Lower leg skin (tissue), 3 donors: ENCODE data around the gene IFI6.

Experiments
- POLR2A ChIP-seq, 2 donors: fragments of 450-650 bp; IDR thresholded peaks; one replicate each; pipeline ENCODE4 v1.6.1; 2016 to 2017; ENCODE audit warnings: antibody characterized with exemption in 2 of 2, mild to moderate bottlenecking in 1 of 2, moderate library complexity in 1 of 2
- TF ChIP-seq, protein P1 (sequence below), 3 donors: fragments of 450-650 bp; IDR thresholded peaks; one replicate each; pipeline ENCODE4 v1.5.1; 2016; ENCODE audit warnings: antibody characterized with exemption in 3 of 3, mild to moderate bottlenecking in 3 of 3, moderate library complexity in 2 of 3

DNA sequence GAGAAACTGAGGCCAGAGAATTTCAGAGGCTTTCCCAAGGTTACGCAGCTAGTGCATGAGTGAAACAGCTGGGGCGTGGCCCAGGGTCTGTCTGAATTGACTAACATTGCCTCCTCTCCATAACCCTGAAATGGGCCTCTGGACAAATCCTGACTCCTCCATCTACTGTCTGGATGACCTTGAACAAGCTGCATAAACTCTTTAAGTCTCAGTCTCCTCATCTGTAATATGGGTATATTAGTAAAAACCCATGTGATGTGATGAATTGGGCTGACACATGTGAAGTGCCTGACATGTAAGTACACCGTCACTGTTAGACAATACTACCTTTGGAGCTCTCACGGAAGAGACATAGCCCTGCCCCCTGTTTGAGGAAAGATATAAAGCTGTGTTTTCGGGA, 24.7 kb downstream of the IFI6 start:
- TF ChIP-seq, protein P1, sequence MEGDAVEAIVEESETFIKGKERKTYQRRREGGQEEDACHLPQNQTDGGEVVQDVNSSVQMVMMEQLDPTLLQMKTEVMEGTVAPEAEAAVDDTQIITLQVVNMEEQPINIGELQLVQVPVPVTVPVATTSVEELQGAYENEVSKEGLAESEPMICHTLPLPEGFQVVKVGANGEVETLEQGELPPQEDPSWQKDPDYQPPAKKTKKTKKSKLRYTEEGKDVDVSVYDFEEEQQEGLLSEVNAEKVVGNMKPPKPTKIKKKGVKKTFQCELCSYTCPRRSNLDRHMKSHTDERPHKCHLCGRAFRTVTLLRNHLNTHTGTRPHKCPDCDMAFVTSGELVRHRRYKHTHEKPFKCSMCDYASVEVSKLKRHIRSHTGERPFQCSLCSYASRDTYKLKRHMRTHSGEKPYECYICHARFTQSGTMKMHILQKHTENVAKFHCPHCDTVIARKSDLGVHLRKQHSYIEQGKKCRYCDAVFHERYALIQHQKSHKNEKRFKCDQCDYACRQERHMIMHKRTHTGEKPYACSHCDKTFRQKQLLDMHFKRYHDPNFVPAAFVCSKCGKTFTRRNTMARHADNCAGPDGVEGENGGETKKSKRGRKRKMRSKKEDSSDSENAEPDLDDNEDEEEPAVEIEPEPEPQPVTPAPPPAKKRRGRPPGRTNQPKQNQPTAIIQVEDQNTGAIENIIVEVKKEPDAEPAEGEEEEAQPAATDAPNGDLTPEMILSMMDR (IDR thresholded peaks at IDR 0.05): no peak
- TF ChIP-seq POLR2A (IDR thresholded peaks at IDR 0.05): no peak
